Measurements from ENCODE around the gene DHX38. TPM values are rescaled to one million over a fixed set of nuclear protein-coding genes. Genes with fewer than 3 reads are reported as not detected.
"Not testable (repeated sequence)": the region's sequence is repeated elsewhere in the genome, so short reads cannot be mapped to it uniquely, and the experiment has no call there.

The DHX38 gene
- polyA plus RNA-seq (2013, experiment 1 of 2; ENCODE audit: insufficient read length) = 47.1 TPM
- 56.6 TPM for polyA plus RNA-seq (2013, experiment 2 of 2; ENCODE audit: insufficient read length)

- peak; percentile 99 for DNase-seq
These were observed at the start of gene DHX38, which contains the start of gene TXNL4B for GRCh38 chr16:72093448-72094265. Gene DHX38 (plus strand): TSS chr16:72093847. CDS start chr16:72096158, 2,311 bp downstream. Gene TXNL4B (minus strand): TSS chr16:72093620. CDS start chr16:72090749, 2,871 bp downstream.

GRCh38 chr16:72044296-72044695, 49.4 kb upstream of the DHX38 start:
- no peak for DNase-seq

- DNase-seq = no peak
These were observed 48.8 kb upstream of the DHX38 start for GRCh38 chr16:72044825-72045359.

GRCh38 chr16:72049110-72049509, 44.5 kb upstream of the DHX38 start:
- no peak for DNase-seq

- DNase-seq = no peak
These were observed 42.7 kb upstream of the DHX38 start for GRCh38 chr16:72050769-72051464.

GRCh38 chr16:72051818-72052217, 41.8 kb upstream of the DHX38 start:
- no peak for DNase-seq

- not testable (repeated sequence) for DNase-seq
These were observed 39.3 kb upstream of the DHX38 start, which contains the start of gene HP for GRCh38 chr16:72054254-72054847. Gene HP (plus strand): TSS chr16:72054505. CDS start chr16:72054653, 148 bp downstream.

GRCh38 chr16:72055911-72056310, 37.7 kb upstream of the DHX38 start:
- no peak for DNase-seq

GRCh38 chr16:72057313-72057712, 36.3 kb upstream of the DHX38 start:
- not testable (repeated sequence) for DNase-seq

GRCh38 chr16:72059060-72059459, 34.6 kb upstream of the DHX38 start:
- not testable (repeated sequence) for DNase-seq

GRCh38 chr16:72060405-72060804, 33.2 kb upstream of the DHX38 start:
- no peak for DNase-seq

- no peak for DNase-seq
These were observed 32.1 kb upstream of the DHX38 start for GRCh38 chr16:72061564-72061963.

- no peak for DNase-seq
These were observed 29.2 kb upstream of the DHX38 start for GRCh38 chr16:72064361-72064894.

GRCh38 chr16:72066747-72067146, 26.9 kb upstream of the DHX38 start:
- DNase-seq = peak; percentile 38

GRCh38 chr16:72068930-72069329, 24.7 kb upstream of the DHX38 start:
- DNase-seq = no peak

- no peak for DNase-seq
These were observed 20.9 kb upstream of the DHX38 start for GRCh38 chr16:72072514-72073342.

GRCh38 chr16:72073560-72074230, 20.0 kb upstream of the DHX38 start:
- no peak for DNase-seq

GRCh38 chr16:72075067-72075466, 18.6 kb upstream of the DHX38 start:
- DNase-seq = not testable (repeated sequence)

- not testable (repeated sequence) for DNase-seq
These were observed 16.5 kb upstream of the DHX38 start for GRCh38 chr16:72076991-72077706.

GRCh38 chr16:72083778-72084404, 9.8 kb upstream of the DHX38 start:
- no peak for DNase-seq
